Esophagus muscularis mucosa (tissue), 4 donors: ENCODE results near the gene PTER. TPM values are rescaled to one million over a fixed set of nuclear protein-coding genes. Genes with fewer than 3 reads are reported as not detected.
A peak's percentile ranks its signal among the peaks of the same experiment; 100 is the strongest.

ENCODE experiments used
- DNase-seq: peaks from one replicate; pipeline ENCODE4 v3.0.0-alpha.2; 2017; ENCODE audit errors: extremely low spot score
- H3K27ac ChIP-seq, 4 donors: fragments of 200-600 bp; sonication (generic); replicated peaks in 1 of 4; 1 replicate in 3 of 4; 2 replicates in 1 of 4; pipeline ENCODE4 v1.5.1; 2016 to 2019; ENCODE audit warnings: mild to moderate bottlenecking in 1 of 4
- H3K27me3 ChIP-seq, 4 donors: fragments of 200-600 bp; sonication (generic); one replicate each; pipeline versions ENCODE4 v1.5.1 to v1.6.0; 2016 to 2019
- H3K36me3 ChIP-seq, 4 donors: fragments of 200-600 bp; sonication (generic); one replicate each; pipeline ENCODE4 v1.5.1; 2016 to 2019
- H3K4me1 ChIP-seq, 4 donors: fragments of 200-600 bp; sonication (generic); one replicate each; pipeline ENCODE4 v1.5.1; 2016 to 2019
- H3K4me3 ChIP-seq, 4 donors: fragments of 200-600 bp; sonication (generic); 1 replicate in 2 of 4; 2 replicates in 2 of 4; pipeline ENCODE4 v1.5.1; 2016 to 2019; ENCODE audit warnings: mild to moderate bottlenecking in 4 of 4, moderate library complexity in 1 of 4
- H3K9me3 ChIP-seq, 4 donors: fragments of 200-600 bp; sonication (generic); 1 replicate in 3 of 4; 2 replicates in 1 of 4; pipeline ENCODE4 v1.5.1; 2016 to 2019
- CTCF ChIP-seq, 3 experiments: fragments of 200-600 bp in 2 of 3; fragments of 450-650 bp in 1 of 3; sonication (generic) in 2 of 3; IDR thresholded peaks; one replicate each; pipeline ENCODE4 v1.5.1; 2017 to 2019; ENCODE audit warnings: antibody characterized with exemption in 3 of 3, mild to moderate bottlenecking in 2 of 3, moderate library complexity in 1 of 3
- EP300 ChIP-seq: sonication (generic); formaldehyde crosslinking; IDR thresholded peaks from one replicate; pipeline ENCODE4 v1.6.1; 2017; ENCODE audit warnings: antibody characterized with exemption
- POLR2A ChIP-seq: fragments of 450-650 bp; IDR thresholded peaks from one replicate; pipeline ENCODE4 v1.6.1; 2017; ENCODE audit warnings: antibody characterized with exemption, moderate library complexity, mild to moderate bottlenecking, low read depth
- POLR2AphosphoS5 ChIP-seq, 2 donors: sonication (generic); formaldehyde crosslinking; IDR thresholded peaks; one replicate each; pipeline ENCODE4 v1.6.1; 2017; ENCODE audit warnings: antibody characterized with exemption in 2 of 2
- WGBS: methylation state at CpG from one replicate; pipeline ENCODE4 v1.1.5; 2018; 5-methylcytosine and 5-hydroxymethylcytosine counted together
- intact Hi-C: fragments of 100-400 bp; cut with DNase I; formaldehyde crosslinking; loops from one replicate; pipeline ENCODE4 v1.15.1; 2023
- total RNA-seq, 4 donors: library from RNA; depleted of rRNA; stranded (reverse); fragments of >200 nt; gene quantifications; one replicate each; pipeline versions ENCODE4 v1.1.0 to v1.2.1, GENCODE V29; 2016

Gene PTER
- total RNA-seq: 10 to 100 TPM in 1 of 4 donors, 1 to 10 TPM in 3; 8.1 to 10.4 (median 9.8) TPM

GRCh38 chr10:16436758-16437539 lies at the start of gene PTER:
TSS of gene PTER (plus strand) at chr10:16437010. CDS start at chr10:16484385, 47,375 bp downstream.
- Histone ChIP-seq H3K9me3 (no peaks in the 10 kb centered on the region), H3K36me3 (no peaks in the 10 kb centered on the region), H3K4me3 (peak within 1 kb of the TSS; percentile 57 to 85 (median 63)), H3K27me3 (no peaks in the 10 kb centered on the region), H3K27ac (peak within 1 kb of the TSS; percentile 65 to 85 (median 76)), H3K4me1 (peaks cover 14 to 31% (median 25%) of the 10 kb centered on the region in 4 donors)
- WGBS: 9% methylated on average over 47 of the region's 49 CpGs
- intact Hi-C loops: no loop called here
- peak; percentile 98 for DNase-seq
- TF ChIP-seq POLR2A (no peak), EP300 (no peak), POLR2AphosphoS5 (IDR thresholded peaks at IDR 0.05) (peak; percentile 78 to 84), CTCF (IDR thresholded peaks at IDR 0.05) (peak in 1 of 3 experiments; percentile 6)

- H3K27ac ChIP-seq: no peak overlapping the region
- H3K9me3 ChIP-seq: no peaks in the 10 kb centered on the region
- intact Hi-C loops: no loop called here
- no peak overlapping the region for H3K4me3 ChIP-seq
- DNase-seq: no peak
- no peaks in the 10 kb centered on the region for H3K36me3 ChIP-seq
- H3K27me3 ChIP-seq: no peaks in the 10 kb centered on the region
- 46% methylated on average over 3 of the region's 3 CpGs for WGBS
- TF ChIP-seq EP300: no peak
- no peak for TF ChIP-seq POLR2AphosphoS5 (IDR thresholded peaks at IDR 0.05)
- TF ChIP-seq POLR2A: no peak
- TF ChIP-seq CTCF (IDR thresholded peaks at IDR 0.05): no peak
- no peaks in the 10 kb centered on the region for H3K4me1 ChIP-seq
These were observed 44.2 kb upstream of the PTER start for GRCh38 chr10:16392531-16393069.

GRCh38 chr10:16393271-16393858 lies 43.4 kb upstream of the PTER start:
- 65% methylated on average over 4 of the region's 4 CpGs for whole genome bisulfite sequencing
- TF ChIP-seq POLR2AphosphoS5 (IDR thresholded peaks at IDR 0.05): no peak
- no peak for TF ChIP-seq POLR2A
- no peak for TF ChIP-seq CTCF (IDR thresholded peaks at IDR 0.05)
- TF ChIP-seq EP300: no peak
- Histone ChIP-seq H3K36me3 (no peaks in the 10 kb centered on the region), H3K9me3 (no peaks in the 10 kb centered on the region), H3K4me1 (no peaks in the 10 kb centered on the region), H3K4me3 (no peak overlapping the region), H3K27me3 (no peaks in the 10 kb centered on the region), H3K27ac (no peak overlapping the region)
- DNase-seq: no peak
- intact Hi-C loops: no loop called here

- H3K27ac ChIP-seq: no peak overlapping the region
- TF ChIP-seq EP300 (no peak), CTCF (IDR thresholded peaks at IDR 0.05) (no peak), POLR2AphosphoS5 (IDR thresholded peaks at IDR 0.05) (no peak), POLR2A (no peak)
- no peaks in the 10 kb centered on the region for H3K27me3 ChIP-seq
- WGBS: 78% methylated on average over 2 of the region's 2 CpGs
- H3K9me3 ChIP-seq: no peaks in the 10 kb centered on the region
- DNase-seq: no peak
- H3K4me1 ChIP-seq: no peaks in the 10 kb centered on the region
- H3K36me3 ChIP-seq: no peaks in the 10 kb centered on the region
- intact Hi-C loops: no loop called here
- H3K4me3 ChIP-seq: no peak overlapping the region
These were observed 35.4 kb upstream of the PTER start for GRCh38 chr10:16401416-16401815.
